GM19043 (cell line): Measurements from ENCODE around the gene ITPKC.
"Not testable (repeated sequence)": the region's sequence is repeated elsewhere in the genome, so short reads cannot be mapped to it uniquely, and the experiment has no call there.

Source experiments
- ATAC-seq: cut with Tn5 transposase; IDR thresholded peaks from one replicate; pipeline ENCODE4 v1.9.1; 2021; ENCODE audit warnings: low read depth; ENCODE audit not compliant: unreplicated experiment

The ITPKC gene

DNA sequence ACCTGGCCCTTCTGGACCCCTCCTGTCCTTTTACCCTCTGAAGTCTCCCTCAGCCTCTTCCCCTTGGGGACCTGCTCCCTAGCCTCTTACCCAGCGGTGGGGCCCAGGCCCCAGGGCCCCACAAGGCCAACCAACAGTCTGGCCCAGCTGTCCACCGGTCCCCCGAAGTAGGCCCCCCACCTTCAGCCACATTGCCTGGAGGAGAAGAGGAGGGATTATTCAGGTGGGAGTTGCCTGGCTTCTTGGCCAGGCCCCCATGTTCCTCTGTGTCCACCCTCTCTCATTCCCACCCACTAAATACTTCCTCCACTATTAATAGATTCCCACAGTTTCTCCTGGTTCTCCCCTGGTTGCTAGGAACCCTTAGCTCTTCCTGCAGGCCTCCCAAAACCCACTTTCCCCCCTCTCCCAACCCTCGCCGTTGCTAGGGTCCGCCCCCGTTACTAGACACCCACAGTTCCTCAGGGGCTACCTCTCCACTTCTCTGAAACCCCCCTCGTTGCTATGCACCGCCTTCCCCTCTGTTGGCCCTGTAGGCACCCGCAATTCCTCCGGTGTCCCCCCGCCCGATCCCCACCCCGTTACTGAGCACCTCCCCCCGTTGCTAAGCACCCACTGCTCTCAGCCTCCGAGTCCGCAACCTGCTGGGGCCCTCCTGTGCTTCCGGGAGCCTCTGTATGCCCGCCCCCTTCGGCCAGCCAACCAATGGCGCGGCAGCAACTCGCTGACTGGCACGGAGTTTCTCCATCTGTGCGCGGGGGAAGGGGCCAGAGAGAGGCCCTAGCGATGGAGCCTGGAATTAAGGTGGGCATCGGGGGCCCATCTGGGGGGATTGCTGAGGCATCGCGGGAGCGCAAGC, 2.2 kb upstream of the ITPKC start:
- ATAC-seq: peak; percentile 54

DNA sequence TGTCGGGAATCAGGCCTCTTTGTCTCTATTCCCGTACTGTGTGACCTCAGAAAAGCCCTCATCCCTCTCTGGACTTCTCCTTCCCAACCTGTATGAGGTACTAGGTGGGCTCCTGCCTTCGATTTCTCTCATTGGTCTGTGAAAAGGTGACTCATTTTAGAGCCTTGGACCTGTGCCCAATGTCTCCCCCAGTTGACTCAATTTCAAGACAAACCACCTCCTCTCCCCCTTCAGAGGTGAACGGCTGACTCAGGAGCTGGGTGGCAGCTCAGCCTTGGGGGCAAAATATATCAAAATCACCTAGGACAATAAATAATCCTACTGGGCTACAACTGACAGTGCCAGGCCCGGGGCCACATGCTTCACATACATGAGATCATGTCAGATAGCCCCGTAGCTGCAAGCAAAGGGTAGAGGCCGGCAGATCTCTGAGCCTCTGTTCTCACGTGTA, 856 bp upstream of the ITPKC start:
- ATAC-seq: no peak

DNA sequence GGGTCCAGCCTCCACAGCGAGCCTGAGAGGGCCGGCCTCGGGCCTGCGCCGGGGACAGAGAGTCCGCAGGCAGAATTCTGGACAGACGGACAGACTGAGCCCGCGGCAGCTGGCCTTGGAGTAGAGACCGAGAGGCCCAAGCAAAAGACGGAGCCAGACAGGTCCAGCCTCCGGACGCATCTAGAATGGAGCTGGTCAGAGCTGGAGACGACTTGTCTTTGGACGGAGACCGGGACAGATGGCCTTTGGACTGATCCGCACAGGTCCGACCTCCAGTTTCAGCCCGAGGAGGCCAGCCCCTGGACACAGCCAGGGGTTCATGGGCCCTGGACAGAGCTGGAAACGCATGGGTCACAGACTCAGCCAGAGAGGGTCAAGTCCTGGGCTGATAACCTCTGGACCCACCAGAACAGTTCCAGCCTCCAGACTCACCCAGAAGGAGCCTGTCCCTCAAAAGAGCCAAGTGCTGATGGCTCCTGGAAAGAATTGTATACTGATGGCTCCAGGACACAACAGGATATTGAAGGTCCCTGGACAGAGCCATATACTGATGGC, 490 bp downstream of the ITPKC start:
- ATAC-seq: no peak

DNA sequence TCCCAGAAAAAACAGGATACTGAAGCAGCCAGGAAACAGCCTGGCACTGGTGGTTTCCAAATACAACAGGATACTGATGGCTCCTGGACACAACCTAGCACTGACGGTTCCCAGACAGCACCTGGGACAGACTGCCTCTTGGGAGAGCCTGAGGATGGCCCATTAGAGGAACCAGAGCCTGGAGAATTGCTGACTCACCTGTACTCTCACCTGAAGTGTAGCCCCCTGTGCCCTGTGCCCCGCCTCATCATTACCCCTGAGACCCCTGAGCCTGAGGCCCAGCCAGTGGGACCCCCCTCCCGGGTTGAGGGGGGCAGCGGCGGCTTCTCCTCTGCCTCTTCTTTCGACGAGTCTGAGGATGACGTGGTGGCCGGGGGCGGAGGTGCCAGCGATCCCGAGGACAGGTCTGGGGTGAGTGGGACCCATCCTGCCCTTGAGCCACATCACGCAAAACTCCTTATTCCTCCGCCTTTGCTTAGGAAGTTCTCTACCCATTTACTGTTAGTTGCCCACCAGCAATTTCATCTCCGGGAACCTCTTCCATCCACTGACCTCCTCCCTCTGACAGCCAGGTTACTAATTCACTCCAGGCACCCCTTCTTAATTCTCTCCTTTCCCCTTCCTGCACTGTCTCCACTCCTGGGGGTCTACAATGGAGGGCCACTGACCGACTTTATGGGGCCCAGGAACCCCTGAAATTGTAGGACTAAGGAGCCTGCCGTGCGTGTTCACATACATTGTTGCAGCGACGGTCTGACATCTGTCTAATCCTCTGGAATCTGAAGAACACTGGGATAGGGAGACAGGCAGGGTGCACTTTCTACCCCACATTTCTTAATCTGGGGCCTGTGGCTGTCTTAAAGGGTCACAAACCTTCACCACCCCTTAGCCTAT, 1.2 kb downstream of the ITPKC start:
- no peak for ATAC-seq

DNA sequence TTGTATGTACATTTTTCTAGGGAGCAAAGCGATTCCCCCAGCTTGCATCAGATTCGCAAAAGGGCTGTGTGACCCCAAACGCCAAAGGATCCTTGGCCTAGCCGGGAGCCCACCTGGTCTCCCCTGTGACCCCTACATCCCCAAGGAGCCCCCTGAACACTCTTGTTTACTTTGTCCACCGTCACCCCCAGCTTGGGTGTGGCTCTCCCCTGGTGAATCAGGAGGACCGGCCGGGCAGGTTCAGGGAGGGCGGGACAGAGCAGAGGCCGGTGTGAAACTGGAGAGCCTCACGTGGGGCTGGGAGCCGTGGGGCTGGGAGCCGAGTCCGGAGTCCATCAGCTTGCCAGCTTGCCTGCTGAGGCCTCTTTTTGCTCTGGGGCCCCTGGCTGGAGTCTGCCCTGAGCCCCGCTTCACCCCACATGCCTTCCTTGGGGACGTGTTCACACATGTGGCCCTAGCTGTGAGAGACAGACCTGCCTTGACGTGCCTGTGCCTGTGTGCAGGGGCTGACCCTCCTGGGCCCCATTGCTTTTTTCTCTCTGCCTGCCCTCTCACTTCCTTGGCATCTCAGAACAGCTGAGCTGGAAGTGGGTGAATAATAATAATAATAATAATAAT, 2.0 kb downstream of the ITPKC start:
- no peak for ATAC-seq

DNA sequence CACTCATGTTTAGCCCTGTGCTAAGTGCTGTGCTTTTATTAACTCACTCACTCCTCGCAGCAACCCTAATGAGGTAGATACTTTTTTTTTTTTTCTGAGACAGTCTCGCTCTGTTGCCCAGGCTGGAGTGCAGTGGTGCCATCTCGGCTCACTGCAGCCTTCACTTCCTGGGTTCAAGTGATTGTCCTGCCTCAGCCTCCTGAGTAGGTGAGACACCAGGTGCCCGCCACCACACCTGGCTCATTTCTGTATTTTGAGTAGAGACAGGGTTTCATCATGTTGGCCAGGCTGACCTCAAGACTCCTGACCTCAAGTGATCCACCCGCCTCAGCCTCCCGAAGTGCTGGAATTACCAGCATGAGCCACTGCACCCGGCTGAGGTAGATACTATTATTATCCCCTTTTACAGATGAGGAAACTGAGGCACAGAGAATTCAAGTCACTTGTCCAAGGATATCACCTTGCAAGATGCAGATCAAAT, 2.5 kb downstream of the ITPKC start:
- no peak for ATAC-seq

DNA sequence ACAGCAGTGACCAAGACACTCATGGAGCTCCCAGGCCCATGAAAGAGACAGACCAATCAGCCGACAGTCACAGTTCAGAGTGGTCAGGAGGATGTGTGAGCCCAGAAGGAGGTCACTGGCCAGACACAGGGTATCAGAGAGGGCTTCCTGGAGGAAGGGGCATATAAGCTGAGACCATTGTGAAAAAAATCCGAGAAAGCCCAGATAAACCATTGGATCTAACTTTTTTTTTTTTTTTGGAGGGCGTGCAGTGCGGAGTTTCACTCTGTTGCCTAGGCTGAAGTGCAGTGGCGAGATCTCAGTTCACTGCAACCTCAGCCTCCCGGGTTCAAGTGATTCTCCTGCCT, 4.2 kb downstream of the ITPKC start:
- ATAC-seq: no peak

DNA sequence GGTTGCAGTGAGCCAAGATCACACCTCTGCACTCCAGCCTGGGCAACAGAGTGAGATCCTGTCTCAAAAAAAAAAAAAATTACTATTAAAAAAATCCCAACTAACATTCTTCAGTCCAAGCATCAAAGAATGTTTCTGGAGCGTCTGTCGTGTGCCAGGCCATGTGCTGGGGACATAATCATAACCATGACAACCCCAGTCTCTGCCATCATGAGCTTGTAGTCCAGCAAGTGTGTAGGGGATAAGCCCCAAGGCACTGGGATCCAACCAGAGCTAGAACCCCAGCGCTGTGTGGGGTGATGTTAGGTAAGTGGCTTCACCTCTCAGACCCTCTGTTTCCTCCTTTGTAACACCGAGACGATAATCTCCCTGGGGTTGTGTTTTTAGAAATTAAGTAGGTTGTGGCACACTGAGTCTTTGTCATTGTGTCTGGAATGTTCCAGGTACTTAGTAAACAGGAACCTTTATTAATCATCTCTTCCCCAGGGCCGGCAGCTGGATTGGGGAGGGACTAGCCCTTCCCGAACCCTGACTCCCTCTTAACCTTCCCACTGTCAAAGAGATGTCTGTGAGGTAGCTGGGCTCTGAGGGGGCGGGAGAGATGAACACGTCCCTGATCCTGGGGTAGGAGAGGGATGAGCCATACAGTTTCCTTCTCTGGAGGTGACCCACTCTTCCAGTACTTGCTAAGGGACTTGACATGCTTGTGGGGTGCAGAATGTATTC, 5.2 kb downstream of the ITPKC start:
- no peak for ATAC-seq

DNA sequence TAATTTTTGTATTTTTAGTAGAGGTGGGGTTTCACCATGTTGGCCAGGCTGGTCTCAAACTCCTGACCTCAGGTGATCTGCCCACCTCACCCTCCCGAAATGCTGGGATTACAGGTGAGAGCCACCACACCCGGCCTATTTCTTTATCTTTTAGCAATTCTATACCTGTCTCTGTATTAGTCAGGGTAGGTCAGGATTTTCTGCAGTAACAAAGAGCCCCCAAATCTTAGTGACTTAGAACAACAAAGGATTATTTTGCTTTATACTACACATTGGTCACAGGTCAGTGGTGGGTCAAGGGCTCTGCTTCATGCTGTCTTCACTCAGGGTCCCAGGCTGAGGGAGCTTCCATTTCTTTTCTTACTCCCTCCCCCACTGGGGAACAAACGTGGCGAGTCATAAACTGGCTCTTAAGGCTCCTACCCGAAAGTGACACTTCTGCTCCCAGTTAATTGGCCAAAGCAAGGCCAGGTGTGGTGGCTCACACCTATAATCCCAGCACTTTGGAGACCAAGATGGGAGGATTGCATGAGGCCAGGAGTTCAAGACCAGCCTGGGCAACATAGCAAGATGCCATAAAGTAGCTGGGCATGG, 6.8 kb downstream of the ITPKC start:
- ATAC-seq: no peak

DNA sequence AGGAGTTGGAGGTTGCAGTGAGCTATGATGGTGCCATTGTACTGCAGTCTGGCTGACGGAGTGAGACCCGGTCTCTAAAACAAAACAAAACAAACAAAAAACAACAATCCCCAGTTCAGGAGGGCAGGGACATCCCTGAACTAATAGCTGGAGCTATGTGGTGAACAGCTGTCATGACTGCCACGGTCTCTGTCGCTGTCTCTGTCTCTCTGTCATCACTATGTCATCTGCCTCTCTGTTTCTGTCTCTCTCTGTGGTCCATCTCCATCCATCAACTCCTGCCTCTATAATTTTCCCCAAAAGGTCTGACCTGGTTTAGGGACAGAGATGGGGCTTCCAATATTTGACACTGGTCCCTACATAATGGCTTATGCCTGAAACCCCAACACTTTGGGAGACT, 7.4 kb downstream of the ITPKC start:
- no peak for ATAC-seq

DNA sequence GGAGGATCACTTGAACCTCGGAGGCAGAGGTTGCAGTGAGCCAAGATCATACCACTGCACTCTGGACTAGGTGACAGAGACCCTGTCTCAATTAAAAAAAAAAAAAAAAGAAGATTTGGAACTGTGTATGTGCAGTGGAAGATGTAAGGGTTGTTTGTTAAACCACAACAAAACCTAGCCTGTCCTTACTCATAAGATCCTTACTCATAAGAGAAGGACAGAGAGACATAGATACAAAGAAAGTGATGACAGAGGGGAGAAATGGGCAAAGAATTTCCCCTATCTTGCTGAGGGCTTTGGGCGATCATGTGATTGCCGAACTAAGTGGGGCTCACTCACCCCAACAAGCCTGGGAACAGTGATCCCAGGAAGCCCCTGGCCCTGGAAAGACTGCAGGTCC, 7.9 kb downstream of the ITPKC start:
- no peak for ATAC-seq

DNA sequence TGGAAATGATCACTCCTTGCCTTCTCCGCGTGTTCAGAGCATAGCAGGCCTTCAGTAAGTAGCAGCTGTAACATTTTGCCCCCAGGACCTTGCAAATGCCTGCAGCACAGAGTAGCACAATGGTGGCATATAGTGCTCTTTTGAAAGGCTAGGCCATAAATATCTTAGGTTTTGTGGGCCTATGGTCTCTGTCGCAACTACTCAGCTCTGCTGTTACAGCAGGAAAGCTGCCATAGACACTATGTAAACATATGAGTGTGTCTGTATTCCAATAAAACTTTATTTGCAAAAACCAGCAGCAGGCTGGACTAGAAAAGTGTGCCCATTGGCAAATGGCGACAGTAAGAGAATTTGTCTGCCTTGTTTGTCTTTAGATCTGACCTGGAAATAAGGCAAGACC, 9.4 kb downstream of the ITPKC start:
- ATAC-seq: no peak

DNA sequence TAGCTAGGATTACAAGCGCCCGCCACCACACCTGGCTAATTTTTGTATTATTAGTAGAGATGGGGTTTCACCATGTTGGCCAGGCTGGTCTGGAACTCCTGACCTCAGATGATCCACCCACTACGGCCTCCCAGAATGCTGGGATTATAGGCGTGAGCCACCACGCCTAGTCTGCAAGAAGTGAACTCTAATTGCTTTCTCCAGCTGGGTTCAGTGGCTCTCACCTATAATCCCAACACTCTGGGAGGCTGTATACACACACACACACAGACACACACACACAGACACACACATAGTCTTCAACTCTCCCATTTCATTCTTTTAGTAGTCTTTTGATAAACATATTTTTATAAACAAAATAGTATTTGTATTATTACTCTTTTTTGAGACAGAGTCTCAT, 13.2 kb downstream of the ITPKC start:
- not testable (repeated sequence) for ATAC-seq

DNA sequence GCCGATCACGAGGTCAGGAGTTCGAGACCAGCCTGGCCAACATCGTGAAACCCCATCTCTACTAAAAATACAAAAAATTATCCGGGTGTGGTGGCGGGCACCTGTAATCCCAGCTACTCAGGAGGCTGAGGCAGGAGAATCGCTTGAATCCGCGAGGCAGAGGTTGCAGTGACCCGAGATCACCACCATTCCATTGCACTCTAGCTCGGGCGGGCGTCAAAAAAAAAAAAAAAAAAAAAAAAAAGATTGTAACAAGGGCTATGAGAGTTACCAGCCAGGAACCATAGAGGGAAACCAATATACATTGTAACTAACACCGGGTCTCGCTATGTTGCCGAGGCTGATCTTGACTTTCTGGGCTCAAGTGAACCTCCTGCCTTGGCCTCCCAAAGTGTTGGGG, 15.4 kb downstream of the ITPKC start:
- not testable (repeated sequence) for ATAC-seq

DNA sequence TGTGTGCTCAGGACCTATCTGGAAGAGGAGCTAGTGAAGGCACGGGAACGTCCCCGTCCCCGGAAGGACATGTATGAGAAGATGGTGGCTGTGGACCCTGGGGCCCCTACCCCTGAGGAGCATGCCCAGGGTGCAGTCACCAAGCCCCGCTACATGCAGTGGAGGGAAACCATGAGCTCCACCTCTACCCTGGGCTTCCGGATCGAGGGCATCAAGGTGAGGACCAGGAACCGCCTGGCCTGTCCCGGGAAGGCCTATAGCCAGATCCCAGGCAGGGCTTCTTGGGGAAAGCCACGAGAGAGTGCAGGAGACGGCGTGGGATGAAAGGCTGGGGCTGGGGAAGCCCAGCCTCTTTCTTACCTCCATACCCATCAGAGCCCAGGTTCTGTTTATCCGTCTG, 16.2 kb downstream of the ITPKC start:
- no peak for ATAC-seq

DNA sequence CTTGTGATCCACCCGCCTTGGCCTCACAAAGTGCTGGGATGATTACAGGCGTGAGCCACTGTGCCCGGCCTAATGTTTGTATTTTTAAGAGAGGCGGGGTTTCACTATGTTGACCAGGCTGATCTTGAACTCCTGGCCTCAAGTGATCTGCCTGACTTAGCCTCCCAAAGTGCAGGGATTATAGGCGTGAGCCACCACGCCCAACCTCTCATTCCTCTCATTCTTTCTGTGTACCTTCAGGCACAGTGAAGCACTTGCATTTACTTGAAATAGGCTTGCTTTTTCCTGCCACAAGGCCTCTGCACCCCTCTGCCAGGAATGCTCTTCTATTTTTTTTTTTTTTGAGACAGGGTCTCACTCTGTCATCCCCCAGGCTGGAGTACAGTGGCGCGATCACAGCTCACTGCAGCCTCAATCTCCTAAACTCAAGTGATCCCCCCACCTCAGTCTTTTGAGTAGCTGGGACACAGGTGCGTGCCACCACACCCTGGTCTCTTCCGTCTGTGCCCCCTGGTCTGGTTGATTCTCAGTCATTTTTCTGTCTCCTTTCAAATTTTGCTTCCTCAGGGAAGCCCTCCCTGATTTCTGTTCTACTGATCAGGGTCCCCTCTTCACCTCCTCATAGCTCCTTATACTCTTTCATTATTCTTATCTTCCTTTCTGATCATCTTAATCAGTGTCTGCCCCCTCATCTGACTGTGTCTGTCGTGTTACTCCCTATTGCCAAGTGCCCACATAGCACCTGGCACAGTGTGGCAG, 18.3 kb downstream of the ITPKC start:
- ATAC-seq: no peak

DNA sequence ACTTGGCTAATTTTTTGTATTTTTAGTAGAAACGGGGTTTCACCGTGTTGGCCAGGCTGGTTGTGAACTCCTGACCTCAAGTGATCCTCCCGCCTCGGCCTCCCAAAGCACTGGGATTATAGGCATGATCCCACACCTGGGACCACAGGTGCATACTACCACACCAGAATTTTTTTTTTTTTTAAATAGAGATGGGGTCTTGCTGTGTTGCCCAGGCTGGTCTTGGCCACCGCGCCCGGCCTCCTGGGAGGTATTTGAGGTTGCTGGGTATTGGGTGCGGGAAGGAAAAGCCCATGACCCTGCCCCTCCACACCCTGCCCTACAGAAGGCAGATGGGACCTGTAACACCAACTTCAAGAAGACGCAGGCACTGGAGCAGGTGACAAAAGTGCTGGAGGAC, 19.7 kb downstream of the ITPKC start:
- no peak for ATAC-seq

DNA sequence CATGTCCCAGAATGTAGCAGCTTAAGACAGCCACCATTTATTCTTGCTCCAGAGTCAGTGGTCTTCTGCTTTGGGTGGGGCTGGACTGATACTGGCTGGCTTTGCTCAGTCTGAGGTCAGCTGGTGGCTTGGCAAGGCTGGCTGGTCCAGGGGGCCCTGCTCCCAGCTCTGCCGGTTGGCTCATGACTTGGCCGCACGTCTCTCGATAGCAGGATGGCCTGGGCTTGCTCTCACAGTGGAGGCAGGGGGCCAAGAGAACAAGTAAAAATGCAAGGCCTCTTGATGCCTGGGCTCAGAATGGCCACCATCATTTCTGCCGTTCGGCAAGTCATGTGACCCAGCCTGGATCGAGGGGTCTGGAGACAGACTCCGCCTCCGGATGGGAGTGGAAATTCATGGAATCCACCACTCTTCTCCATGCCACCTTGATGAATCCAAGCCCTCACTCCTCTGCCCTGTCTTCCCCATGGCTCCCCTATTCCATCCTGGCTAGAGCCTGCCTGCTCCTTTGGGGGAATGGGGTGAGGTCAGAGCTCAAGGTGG, 20.3 kb downstream of the ITPKC start:
- no peak for ATAC-seq
